ENCODE results near the gene PSMA3. TPM values are rescaled to one million over a fixed set of nuclear protein-coding genes. Genes with fewer than 3 reads are reported as not detected.

Gene PSMA3
- total and polyA plus RNA-seq, 10 of the 15 experiments (the other 5 are each of a cell fraction or from before 2014, with no cell fraction given): 142 to 936 (median 400) TPM

- no peak overlapping the region for H3K27ac ChIP-seq (ENCODE audit: control insufficient read depth, insufficient read depth)
- FAIRE-seq: no peak
Measured at GRCh38 chr14:58215191-58215914, 29.3 kb upstream of the PSMA3 start.

More at GRCh38 chr14:58215191-58215914, 29.3 kb upstream of the PSMA3 start:
- BruUV-seq (replicated peaks): no TSS peak
- H4K20me1 ChIP-seq (ENCODE audit: control insufficient read depth, insufficient read depth): no peaks in the 10 kb centered on the region
- CTCF ChIA-PET: no interaction called here
- ATAC-seq (no peak), DNase-seq (ENCODE audit: low read depth, low spot score) (no peak)
- whole genome bisulfite sequencing (ENCODE audit: insufficient coverage, insufficient replicate concordance, low lambda C conversion rate, missing lambda C conversion rate): 87% methylated on average over 2 of the region's 2 CpGs
- TF ChIP-seq BCL11A (IDR thresholded peaks at IDR 0.05; ENCODE audit: low read depth, low read length): no peak
- TF ChIP-seq WRNIP1 (IDR thresholded peaks at IDR 0.05; ENCODE audit: borderline replicate concordance, low read depth, low read length): no peak
- TF ChIP-seq REST (IDR thresholded peaks at IDR 0.05; ENCODE audit: low read depth, low read length): no peak
- TF ChIP-seq DPF2 (IDR thresholded peaks at IDR 0.05): no peak
- TF ChIP-seq MTA2 (IDR thresholded peaks at IDR 0.05; ENCODE audit: low read depth): no peak
- TF ChIP-seq CREB1 (IDR thresholded peaks at IDR 0.05; ENCODE audit: low read depth): no peak
- TF ChIP-seq E2F8 (IDR thresholded peaks at IDR 0.05; ENCODE audit: low read depth, partially characterized antibody): no peak
- TF ChIP-seq RUNX3 (IDR thresholded peaks at IDR 0.05; ENCODE audit: low read length): no peak
- no peak for TF ChIP-seq FOS (IDR thresholded peaks at IDR 0.05; ENCODE audit: borderline replicate concordance, extremely low read depth, insufficient read length)
- TF ChIP-seq PML (IDR thresholded peaks at IDR 0.05; ENCODE audit: low read length): no peak
- no peak for TF ChIP-seq HCFC1 (IDR thresholded peaks at IDR 0.05; ENCODE audit: low read length)
- no peak for TF ChIP-seq ZNF217 (IDR thresholded peaks at IDR 0.05)
- H3K36me3 ChIP-seq (ENCODE audit: control insufficient read depth in 2 of 2, insufficient read depth in 2 of 2, low read length in 1 of 2): peaks cover 0 to 2% of the 10 kb centered on the region in 2 experiments; a peak in 1 of 4 replicates
- SMC1A ChIA-PET (ENCODE audit: uncharacterized antibody, unreplicated experiment): no interaction called here
- no peak overlapping the region for H2AFZ ChIP-seq (ENCODE audit: control insufficient read depth, low read depth, low read length)
- RAD21 ChIA-PET (ENCODE audit: unreplicated experiment): no interaction called here
- in situ Hi-C loops (cut with MboI) (no loop called here), intact Hi-C loops (cut with micrococcal nuclease; ENCODE audit: unreplicated experiment) (no loop called here)
- H3K27me3 ChIP-seq (replicated peaks in 1 of 2; ENCODE audit: control insufficient read depth in 2 of 2, insufficient read depth in 2 of 2, low read length in 1 of 2): no peaks in the 10 kb centered on the region
- H3K9ac ChIP-seq (ENCODE audit: control insufficient read depth, insufficient read depth, low read length): no peak overlapping the region
- H3K4me2 ChIP-seq (ENCODE audit: control insufficient read depth, insufficient read depth): no peak overlapping the region
- H3K79me2 ChIP-seq (ENCODE audit: control insufficient read depth, insufficient read depth, low read length): no peaks in the 10 kb centered on the region
- POLR2A ChIA-PET: no interaction called here
- H3K9me3 ChIP-seq (replicated peaks; ENCODE audit: control insufficient read depth, insufficient read depth, low read length): no peaks in the 10 kb centered on the region
- H3K4me3 ChIP-seq: no peak overlapping the region
- H3K4me1 ChIP-seq (ENCODE audit: control insufficient read depth, insufficient read depth, low read length): no peaks in the 10 kb centered on the region
